ENCODE results near the gene ANKS3. TPM values are rescaled to one million over a fixed set of nuclear protein-coding genes. Genes with fewer than 3 reads are reported as not detected.

Gene ANKS3
- total and polyA plus RNA-seq, 2 experiments from 2014 or later = 22.5 to 24.9 TPM

- ATAC-seq = no peak
- Histone ChIP-seq H4K20me1 (replicated peaks; ENCODE audit: insufficient read depth) (0 out of 2 replicates have a peak, but pooled peaks cover 2% of the 10 kb centered on the region), H3F3A (replicated peaks; ENCODE audit: low read depth) (0 out of 2 replicates have a peak, but pooled peaks cover 10% of the 10 kb centered on the region), H3K9me2 (ENCODE audit: insufficient read depth) (no peaks in the 10 kb centered on the region), H3K4me1 (ENCODE audit: insufficient read depth) (no peaks in the 10 kb centered on the region), H3K36me3 (ENCODE audit: insufficient read depth) (peaks cover 8% of the 10 kb centered on the region), H3K79me2 (replicated peaks; ENCODE audit: insufficient read depth) (no peaks in the 10 kb centered on the region), H3K4me3 (no peak overlapping the region), H3K27me3 (ENCODE audit: insufficient read depth) (no peaks in the 10 kb centered on the region), H3K27ac (ENCODE audit: low read depth) (no peak overlapping the region), H3K4me2 (no peak overlapping the region), H2AFZ (no peak overlapping the region)
- Mint-ChIP-seq H3K27ac (no peak overlapping the region), H3K4me3 (no peak overlapping the region), H3K9me3 (no peaks in the 10 kb centered on the region), H3K27me3 (ENCODE audit: insufficient read depth, low read depth, poor library complexity) (peaks cover 4% of the 10 kb centered on the region), H3K36me3 (ENCODE audit: low read depth) (peaks cover 19% of the 10 kb centered on the region), H3K4me1 (peaks cover 3% of the 10 kb centered on the region; the same call in 1 of the 3 replicates)
- TF ChIP-seq POLR2AphosphoS5 (IDR thresholded peaks at IDR 0.05; ENCODE audit: low read depth) = no peak
- TF ChIP-seq STAT1 (IDR thresholded peaks at IDR 0.05; ENCODE audit: unreplicated experiment) = no peak
- TF ChIP-seq EZH2phosphoT487 (IDR thresholded peaks at IDR 0.05; ENCODE audit: unreplicated experiment) = no peak
- TF ChIP-seq CTCF (conservative IDR thresholded peaks at IDR 0.05; ENCODE audit: low read depth in 2 of 2) = no peak
- TF ChIP-seq JUNB (IDR thresholded peaks at IDR 0.05; ENCODE audit: unreplicated experiment) = no peak
- no peak for TF ChIP-seq REST (IDR thresholded peaks at IDR 0.05; ENCODE audit: unreplicated experiment)
- TF ChIP-seq EZH2 (IDR thresholded peaks at IDR 0.05; ENCODE audit: low read depth, unreplicated experiment) = no peak
- DNase-seq (ENCODE audit: low spot score) = no peak
Observed at GRCh38 chr16:4668313-4668960, 65.6 kb downstream of the ANKS3 start.

DNA sequence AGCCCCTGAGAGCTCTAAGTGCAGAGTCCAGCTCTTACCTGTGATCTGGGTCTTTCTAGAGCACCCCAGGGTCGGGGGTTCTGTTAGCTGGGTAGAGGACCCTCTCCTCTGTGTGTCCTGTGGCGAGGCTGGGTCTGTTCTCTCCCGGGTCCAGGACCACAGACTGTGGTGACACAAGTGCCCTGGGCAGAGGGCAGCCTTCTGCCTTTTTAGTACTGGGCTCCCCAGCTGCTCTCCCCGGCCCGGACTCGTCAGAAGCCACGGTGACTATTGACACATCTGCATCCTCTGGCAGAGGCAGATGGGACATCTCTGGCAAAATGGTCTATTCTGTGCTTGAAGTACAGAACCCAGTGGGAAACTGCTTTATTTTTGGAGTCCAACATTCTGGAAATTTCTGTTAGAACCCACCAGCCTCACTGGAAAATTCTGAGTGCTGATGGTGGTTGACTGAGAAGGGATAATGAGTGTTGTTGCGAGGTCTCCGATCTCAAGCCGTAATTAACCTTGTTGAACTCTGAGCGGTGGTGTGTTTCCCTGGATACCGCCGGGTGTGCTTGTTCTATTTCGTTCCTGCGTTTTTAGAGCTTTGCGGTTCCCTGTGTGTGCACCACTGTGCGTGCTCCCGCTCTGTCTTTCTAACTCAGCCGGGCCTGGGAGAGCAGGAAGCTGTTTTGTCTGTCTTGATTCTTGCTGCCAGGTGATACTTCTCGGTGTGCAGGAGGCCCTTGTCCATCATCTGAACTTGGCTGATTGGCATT, 66.7 kb downstream of the ANKS3 start:
- peaks cover 5% of the 10 kb centered on the region for H3K27me3 Mint-ChIP-seq (ENCODE audit: insufficient read depth, low read depth, poor library complexity)
- 0 out of 2 replicates have a peak, but pooled peaks cover 4% of the 10 kb centered on the region for H4K20me1 ChIP-seq (replicated peaks; ENCODE audit: insufficient read depth)
- no peaks in the 10 kb centered on the region for H3K9me2 ChIP-seq (ENCODE audit: insufficient read depth)
- no peaks in the 10 kb centered on the region; the same call in 1 of the 2 replicates for H3K79me2 ChIP-seq (replicated peaks; ENCODE audit: insufficient read depth)
- ATAC-seq = no peak
- H3K9me3 Mint-ChIP-seq = no peaks in the 10 kb centered on the region
- peaks cover 8% of the 10 kb centered on the region for H3K36me3 ChIP-seq (ENCODE audit: insufficient read depth)
- H3K4me3 Mint-ChIP-seq = no peak overlapping the region
- no peak overlapping the region for H2AFZ ChIP-seq
- H3K36me3 Mint-ChIP-seq (ENCODE audit: low read depth) = peaks cover 19% of the 10 kb centered on the region
- H3K27me3 ChIP-seq (ENCODE audit: insufficient read depth) = no peaks in the 10 kb centered on the region
- no peak for DNase-seq (ENCODE audit: low spot score)
- no peak overlapping the region for H3K4me3 ChIP-seq
- no peaks in the 10 kb centered on the region for H3K4me1 ChIP-seq (ENCODE audit: insufficient read depth)
- H3K27ac ChIP-seq (ENCODE audit: low read depth) = no peak overlapping the region
- no peak overlapping the region for H3K27ac Mint-ChIP-seq
- peaks cover 3% of the 10 kb centered on the region; the same call in 1 of the 3 replicates for H3K4me1 Mint-ChIP-seq
- H3K4me2 ChIP-seq = no peak overlapping the region
- H3F3A ChIP-seq (replicated peaks; ENCODE audit: low read depth) = 0 out of 2 replicates have a peak, but pooled peaks cover 7% of the 10 kb centered on the region
- no peak for TF ChIP-seq EZH2phosphoT487 (IDR thresholded peaks at IDR 0.05; ENCODE audit: unreplicated experiment)
- no peak for TF ChIP-seq EZH2 (IDR thresholded peaks at IDR 0.05; ENCODE audit: low read depth, unreplicated experiment)
- TF ChIP-seq ETS1 (IDR thresholded peaks at IDR 0.05) = no peak
- TF ChIP-seq CREB1 (CRISPR knock-in tag; IDR thresholded peaks at IDR 0.05; ENCODE audit: low read depth) = no peak
